H1 (cell line): ENCODE data around the gene MYH10. TPM values are rescaled to one million over a fixed set of nuclear protein-coding genes. Genes with fewer than 3 reads are reported as not detected.

ENCODE experiments used
- CTCF ChIA-PET: fragments of 300-600 bp; sonication (Branson Sonifier 250); formaldehyde crosslinking; loops from one replicate; lab custom pipeline; 2021; ENCODE audit not compliant: partially characterized antibody; lab: Charles Lee
- POLR2A ChIA-PET: fragments of 300-600 bp; sonication (Branson Sonifier 250); formaldehyde crosslinking; loops from one replicate; lab custom pipeline; 2021; ENCODE audit warnings: inconsistent platforms; ENCODE audit not compliant: partially characterized antibody; lab: Charles Lee
- DNase-seq, 2 experiments: peaks; one replicate each; pipeline versions ENCODE4 v3.0.0 to v3.0.0-alpha.2; 2010 to 2022; ENCODE audit warnings: low spot score in 2 of 2, low read depth in 1 of 2, mixed read lengths in 1 of 2
- FAIRE-seq: peaks from 2 replicates; lab custom pipeline; 2011; peaks lifted over from hg19 to GRCh38; lab: Jason Lieb, UNC
- H2AFZ ChIP-seq: 2 replicates; pipeline ENCODE4 v1.8.1; 2012; ENCODE audit warnings: low read length, inconsistent platforms
- H2AK5ac ChIP-seq: 2 replicates; pipeline ENCODE4 v1.6.1; 2013; ENCODE audit warnings: low read depth, low read length
- H2BK120ac ChIP-seq: replicated peaks from 2 replicates; pipeline ENCODE3; 2013; ENCODE audit warnings: low read depth, low read length, inconsistent platforms
- H2BK12ac ChIP-seq: 2 replicates; pipeline ENCODE4 v1.6.1; 2013; ENCODE audit warnings: low read depth, low read length
- H2BK15ac ChIP-seq: 2 replicates; pipeline ENCODE4 v1.6.1; 2013; ENCODE audit warnings: low read length
- H2BK20ac ChIP-seq: 2 replicates; pipeline ENCODE4 v1.6.1; 2013; ENCODE audit warnings: low read length
- H2BK5ac ChIP-seq: 2 replicates; pipeline ENCODE4 v1.6.1; 2013; ENCODE audit warnings: low read depth, low read length
- H3K14ac ChIP-seq: 2 replicates; pipeline ENCODE4 v1.6.1; 2013; ENCODE audit warnings: inconsistent platforms; ENCODE audit not compliant: insufficient read length
- H3K18ac ChIP-seq: 2 replicates; pipeline ENCODE4 v1.6.1; 2013; ENCODE audit warnings: low read length; ENCODE audit errors: extremely low read depth
- H3K23ac ChIP-seq: 2 replicates; pipeline ENCODE4 v1.6.1; 2013; ENCODE audit warnings: inconsistent platforms; ENCODE audit not compliant: insufficient read length
- H3K23me2 ChIP-seq: 2 replicates; pipeline ENCODE4 v1.6.1; 2013; ENCODE audit warnings: low read depth, low read length
- H3K27ac ChIP-seq: 2 replicates; pipeline ENCODE4 v1.6.1; 2011; ENCODE audit warnings: low read depth, low read length, inconsistent platforms
- H3K27me3 ChIP-seq, 4 experiments: replicated peaks in 1 of 4; 1 replicate in 1 of 4; 2 replicates in 3 of 4; pipeline versions ENCODE4 v1.6.1 to v1.8.1; 2011 to 2013; ENCODE audit warnings: low read length in 3 of 4, mild to moderate bottlenecking in 3 of 4, inconsistent platforms in 2 of 4, mixed read lengths in 2 of 4, moderate library complexity in 1 of 4; ENCODE audit not compliant: control insufficient read depth in 3 of 4, insufficient read depth in 3 of 4; ENCODE audit errors: extremely low read depth in 1 of 4
- H3K36me3 ChIP-seq, 4 experiments: 2 replicates each; pipeline versions ENCODE4 v1.6.1 to v1.8.1; 2011 to 2013; ENCODE audit warnings: mild to moderate bottlenecking in 4 of 4, low read length in 3 of 4, moderate library complexity in 2 of 4, control low read depth in 1 of 4, inconsistent platforms in 1 of 4; ENCODE audit not compliant: insufficient read depth in 4 of 4, control insufficient read depth in 2 of 4
- H3K4ac ChIP-seq: replicated peaks from 2 replicates; pipeline ENCODE3; 2013; ENCODE audit warnings: low read length, low read depth, mixed read lengths, inconsistent platforms; ENCODE audit not compliant: insufficient read length
- H3K4me1 ChIP-seq, 4 experiments: replicated peaks in 1 of 4; 1 replicate in 1 of 4; 2 replicates in 3 of 4; pipeline versions ENCODE4 v1.6.1 to v1.8.1; 2011 to 2013; ENCODE audit warnings: low read length in 3 of 4, inconsistent platforms in 2 of 4, mixed read lengths in 1 of 4; ENCODE audit not compliant: insufficient read depth in 4 of 4, control insufficient read depth in 3 of 4
- H3K4me2 ChIP-seq, 2 experiments: 2 replicates each; pipeline versions ENCODE4 v1.6.1 to v1.8.1; 2011 to 2013; ENCODE audit warnings: low read depth in 2 of 2, low read length in 2 of 2, control low read depth in 1 of 2, inconsistent platforms in 1 of 2, mild to moderate bottlenecking in 1 of 2; ENCODE audit not compliant: insufficient read depth in 1 of 2
- H3K4me3 ChIP-seq, 4 experiments: fragments of 200-600, 300-600 bp in 1 of 4; sonication (generic), shearing (Covaris generic), sonication (Bioruptor Twin) in 1 of 4; 2 replicates each; pipeline versions ENCODE4 v1.5.1 to v1.8.1; 2011 to 2016; ENCODE audit warnings: low read length in 4 of 4, low read depth in 3 of 4, control low read depth in 2 of 4, inconsistent platforms in 2 of 4, mild to moderate bottlenecking in 2 of 4, mixed read lengths in 1 of 4, moderate library complexity in 1 of 4; ENCODE audit not compliant: insufficient read depth in 2 of 4; ENCODE audit errors: extremely low read depth in 1 of 4
- H3K56ac ChIP-seq: replicated peaks from 2 replicates; pipeline ENCODE3; 2013; ENCODE audit warnings: low read depth, mild to moderate bottlenecking, mixed read lengths, low read length, inconsistent platforms; ENCODE audit not compliant: insufficient read length
- H3K79me1 ChIP-seq: 2 replicates; pipeline ENCODE4 v1.6.1; 2013; ENCODE audit warnings: low read depth, low read length, control low read depth
- H3K79me2 ChIP-seq, 2 experiments: 2 replicates each; pipeline versions ENCODE4 v1.6.1 to v1.8.1; 2012 to 2013; ENCODE audit warnings: low read length in 2 of 2, mild to moderate bottlenecking in 2 of 2, inconsistent platforms in 1 of 2; ENCODE audit not compliant: insufficient read depth in 2 of 2, control insufficient read depth in 1 of 2
- H3K9ac ChIP-seq, 4 experiments: replicated peaks in 1 of 4; 1 replicate in 1 of 4; 2 replicates in 3 of 4; pipeline versions ENCODE4 v1.6.1 to v1.8.1; 2011 to 2013; ENCODE audit warnings: low read depth in 3 of 4, low read length in 3 of 4, control low read depth in 2 of 4, mild to moderate bottlenecking in 2 of 4, moderate library complexity in 2 of 4, inconsistent platforms in 1 of 4; ENCODE audit errors: extremely low read depth in 1 of 4
- H3K9me3 ChIP-seq, 2 experiments: 2 replicates each; pipeline versions ENCODE4 v1.6.1 to v1.8.1; 2012 to 2013; ENCODE audit warnings: mild to moderate bottlenecking in 2 of 2, moderate library complexity in 2 of 2, control low read depth in 1 of 2, inconsistent platforms in 1 of 2, low read depth in 1 of 2, low read length in 1 of 2, mixed read lengths in 1 of 2; ENCODE audit not compliant: insufficient read depth in 2 of 2
- H4K20me1 ChIP-seq, 2 experiments: replicated peaks in 1 of 2; 2 replicates each; pipeline versions ENCODE3 to v1.8.1; 2011 to 2013; ENCODE audit warnings: inconsistent platforms in 2 of 2, low read length in 2 of 2, mild to moderate bottlenecking in 1 of 2; ENCODE audit not compliant: insufficient read depth in 2 of 2, control insufficient read depth in 1 of 2
- H4K5ac ChIP-seq: 2 replicates; pipeline ENCODE4 v1.6.1; 2013; ENCODE audit warnings: low read length, low read depth, mixed read lengths, inconsistent platforms; ENCODE audit not compliant: insufficient read length
- H4K8ac ChIP-seq: 2 replicates; pipeline ENCODE4 v1.8.0; 2013; ENCODE audit warnings: mild to moderate bottlenecking, moderate library complexity, low read length, inconsistent platforms; ENCODE audit not compliant: insufficient read depth; ENCODE audit errors: extremely low read depth
- H4K91ac ChIP-seq: replicated peaks from 2 replicates; pipeline ENCODE3; 2013; ENCODE audit warnings: low read length, mixed read lengths, inconsistent platforms; ENCODE audit not compliant: insufficient read length
- CBX5 ChIP-seq: fragments of 300-800, 300-1000 bp; sonication (generic); IDR thresholded peaks from 2 replicates; pipeline ENCODE4 v1.7.1; 2016; ENCODE audit warnings: antibody characterized with exemption, low read length, low read depth
- CREB1 ChIP-seq: IDR thresholded peaks from 2 replicates; pipeline ENCODE4 v1.6.1; 2012; ENCODE audit warnings: inconsistent platforms
- CTBP2 ChIP-seq: IDR thresholded peaks from 2 replicates; pipeline ENCODE4 v1.7.0; 2011; ENCODE audit warnings: borderline replicate concordance, mild to moderate bottlenecking, moderate library complexity, mixed read lengths, low read length; ENCODE audit not compliant: insufficient read depth, insufficient read length
- EGR1 ChIP-seq: IDR thresholded peaks from 2 replicates; pipeline ENCODE4 v1.6.1; 2011; ENCODE audit warnings: low read depth, low read length, borderline replicate concordance
- FOSL1 ChIP-seq: IDR thresholded peaks from 2 replicates; pipeline ENCODE4 v1.6.1; 2011; ENCODE audit warnings: mild to moderate bottlenecking, low read depth, low read length, moderate library complexity; ENCODE audit not compliant: insufficient read depth
- GABPA ChIP-seq: IDR thresholded peaks from 2 replicates; pipeline ENCODE4 v1.6.1; 2011; ENCODE audit warnings: mild to moderate bottlenecking, low read length, moderate library complexity, borderline replicate concordance; ENCODE audit not compliant: insufficient read depth
- HDAC6 ChIP-seq: IDR thresholded peaks from one replicate; pipeline ENCODE4 v1.7.1; 2012; ENCODE audit warnings: low read depth, mild to moderate bottlenecking, inconsistent platforms, low read length, moderate library complexity
- KDM4A ChIP-seq: IDR thresholded peaks from one replicate; pipeline ENCODE4 v1.7.1; 2012; ENCODE audit warnings: low read depth, mild to moderate bottlenecking, moderate library complexity, low read length, inconsistent platforms; ENCODE audit not compliant: severe bottlenecking
- RBBP5 ChIP-seq: IDR thresholded peaks from 2 replicates; pipeline ENCODE4 v1.7.1; 2012; ENCODE audit warnings: low read depth, mild to moderate bottlenecking, inconsistent platforms, low read length, moderate library complexity, borderline replicate concordance
- RFX5 ChIP-seq: IDR thresholded peaks from 2 replicates; pipeline ENCODE4 v1.6.1; 2011; ENCODE audit warnings: low read depth, low read length, improper control_type of control experiment, borderline replicate concordance
- SIX5 ChIP-seq: IDR thresholded peaks from 2 replicates; pipeline ENCODE4 v1.6.1; 2011; ENCODE audit warnings: mild to moderate bottlenecking, low read depth, low read length
- SP4 ChIP-seq: IDR thresholded peaks from 2 replicates; pipeline ENCODE4 v1.6.1; 2012; ENCODE audit warnings: low read length, inconsistent platforms
- SUZ12 ChIP-seq: fragments of 200-600 bp; sonication (generic); IDR thresholded peaks from 2 replicates; pipeline ENCODE4 v1.6.1; 2012; ENCODE audit warnings: mild to moderate bottlenecking, inconsistent platforms, low read length, moderate library complexity, mixed read lengths
- USF2 ChIP-seq: IDR thresholded peaks from 2 replicates; pipeline ENCODE4 v1.6.1; 2011; ENCODE audit warnings: low read length, improper control_type of control experiment
- WGBS, 2 experiments: shearing (Covaris generic) in 1 of 2; methylation state at CpG; one replicate each; pipeline versions ENCODE4 v1.1.6 to v1.1.7; 2013 to 2015; ENCODE audit warnings: low lambda C conversion rate in 2 of 2, mixed read lengths in 2 of 2, inconsistent platforms in 1 of 2, low coverage in 1 of 2, missing lambda C conversion rate in 1 of 2; ENCODE audit not compliant: insufficient replicate concordance in 2 of 2, insufficient coverage in 1 of 2, insufficient read length in 1 of 2; ENCODE audit errors: extremely low coverage in 1 of 2, missing lambda C conversion rate in 1 of 2; 5-methylcytosine and 5-hydroxymethylcytosine counted together
- polyA plus RNA-seq, 7 experiments: library from polyadenylated mRNA; depleted of rRNA in 3 of 7; stranded (reverse) in 5 of 7; unstranded in 2 of 7; fragments of >200 nt in 5 of 7; fragments of 200-250 nt in 2 of 7; gene quantifications; 1 replicate in 5 of 7; 2 replicates in 1 of 7; 4 replicates in 1 of 7; pipeline versions ENCODE4 v1.2.1 to v1.2.3, GENCODE V29; 2011 to 2013; ENCODE audit warnings: missing spikeins in 2 of 7, mixed read lengths in 2 of 7
- total RNA-seq: library from RNA; stranded (reverse); fragmentation: NEBNext Ultra II Directional; extraction: Animal tissue kit (Norgen Biotek cat#: 25700); gene quantifications from 2 replicates; pipeline ENCODE4 v1.2.1, GENCODE V29; 2021

MYH10 gene
- total and polyA plus RNA-seq, 2 of the 8 experiments (the other 6 are each of a cell fraction or from before 2014, with no cell fraction given), result 64.1 to 289 TPM

- Histone ChIP-seq H2BK5ac (no peak overlapping the region), H3K56ac (no peak overlapping the region), H2BK15ac (no peak overlapping the region), H3K79me1 (no peaks in the 10 kb centered on the region), H4K8ac (no peak overlapping the region), H3K27me3 (no peaks in the 10 kb centered on the region), H2BK12ac (no peak overlapping the region), H3K79me2 (peaks cover 0 to 79% of the 10 kb centered on the region in 2 experiments; a peak in 2 of 4 replicates), H3K14ac (no peak overlapping the region), H2BK20ac (no peak overlapping the region), H3K4me3 (no peak overlapping the region), H3K4me1 (no peaks in the 10 kb centered on the region), H3K36me3 (peaks cover 0 to 13% (median 0%) of the 10 kb centered on the region in 4 experiments; a peak in 4 of 8 replicates), H3K4me2 (no peak overlapping the region), H3K23ac (no peak overlapping the region), H2AFZ (no peak overlapping the region), H3K4ac (no peak overlapping the region), H3K9ac (no peak overlapping the region), H4K91ac (no peak overlapping the region), H2AK5ac (no peak overlapping the region), H3K9me3 (no peaks in the 10 kb centered on the region), H2BK120ac (no peak overlapping the region), H4K5ac (no peak overlapping the region), H3K27ac (no peak overlapping the region), H4K20me1 (peaks cover 3 to 6% of the 10 kb centered on the region in 2 experiments), H3K23me2 (no peaks in the 10 kb centered on the region), H3K18ac (no peak overlapping the region)
- ChIA-PET CTCF (no interaction called here), POLR2A (no interaction called here)
- WGBS, 2 experiments, result 89% methylated on average over 1 of the region's 1 CpG; no CpG with 5 or more reads in 1 of the 2 experiments
- DNase-seq (no peak), FAIRE-seq (no peak)
- no peak for TF ChIP-seq KDM4A
- no peak for TF ChIP-seq CREB1
- TF ChIP-seq SP4, result no peak
- no peak for TF ChIP-seq RFX5
- TF ChIP-seq FOSL1, result no peak
- no peak for TF ChIP-seq CBX5
- no peak for TF ChIP-seq SIX5
- no peak for TF ChIP-seq GABPA
- no peak for TF ChIP-seq CTBP2
- TF ChIP-seq RBBP5, result no peak
- no peak for TF ChIP-seq USF2
- no peak for TF ChIP-seq HDAC6
- TF ChIP-seq SUZ12, result no peak
- TF ChIP-seq EGR1, result no peak
Measured at GRCh38 chr17:8593830-8594229, 36.7 kb downstream of the MYH10 start.
